Activated CD8-positive, alpha-beta memory T cell treated with anti-CD3 and anti-CD28 coated beads, Interleukin-2, amount 10 ng/mL, durations not matched to agents 7 days and 5 days (primary cell): ENCODE measurements around the gene EPHB2. TPM values are rescaled to one million over a fixed set of nuclear protein-coding genes. Genes with fewer than 3 reads are reported as not detected.

Source experiments
- ATAC-seq: fragments of 150-1000 bp; cut with Tn5 transposase; one replicate; pipeline ENCODE4 v1.10.0; 2021; ENCODE audit warnings: moderate library complexity
- CTCF ChIA-PET: fragments of 350-600 bp; sonication (Branson Sonifier 250); formaldehyde crosslinking; loops from one replicate; lab custom pipeline; 2021; ENCODE audit warnings: antibody characterized with exemption; lab: Charles Lee
- DNase-seq: peaks from one replicate; pipeline ENCODE4 v3.0.0-alpha.2; 2020
- H3K27ac Mint-ChIP-seq: one replicate; pipeline ENCODE4 v1.8.0; 2021; ENCODE audit warnings: mild to moderate bottlenecking, mixed read lengths
- H3K27me3 Mint-ChIP-seq: one replicate; pipeline ENCODE4 v1.8.0; 2021; ENCODE audit warnings: mixed read lengths
- H3K36me3 Mint-ChIP-seq: one replicate; pipeline ENCODE4 v1.8.0; 2021; ENCODE audit warnings: mild to moderate bottlenecking, mixed read lengths
- H3K4me1 Mint-ChIP-seq: one replicate; pipeline ENCODE4 v1.8.0; 2021; ENCODE audit warnings: mixed read lengths
- H3K4me3 Mint-ChIP-seq: one replicate; pipeline ENCODE4 v1.8.0; 2021; ENCODE audit warnings: mild to moderate bottlenecking, moderate library complexity, mixed read lengths
- H3K9me3 Mint-ChIP-seq: one replicate; pipeline ENCODE4 v1.8.0; 2022; ENCODE audit warnings: low read depth, mixed read lengths
- total RNA-seq, 2 experiments: library from RNA; stranded (reverse); gene quantifications; one replicate each; pipeline ENCODE4 v1.2.3, GENCODE V29; 2021

Gene EPHB2
- total RNA-seq, 2 experiments from 2014 or later: 0.09 TPM

GRCh38 chr1:22850281-22850680 is 139.6 kb downstream of the EPHB2 start:
- Mint-ChIP-seq H3K36me3 (no peaks in the 10 kb centered on the region), H3K9me3 (no peaks in the 10 kb centered on the region), H3K4me1 (no peaks in the 10 kb centered on the region), H3K4me3 (no peak overlapping the region), H3K27me3 (peaks cover 38% of the 10 kb centered on the region), H3K27ac (no peak overlapping the region)
- ATAC-seq (no peak), DNase-seq (no peak)
- CTCF ChIA-PET: interaction anchor here (1.1 kb wide), 1 partner anchor 12 kb away, joined by 3 read pairs; no protein-coding TSS in a partner anchor

DNA sequence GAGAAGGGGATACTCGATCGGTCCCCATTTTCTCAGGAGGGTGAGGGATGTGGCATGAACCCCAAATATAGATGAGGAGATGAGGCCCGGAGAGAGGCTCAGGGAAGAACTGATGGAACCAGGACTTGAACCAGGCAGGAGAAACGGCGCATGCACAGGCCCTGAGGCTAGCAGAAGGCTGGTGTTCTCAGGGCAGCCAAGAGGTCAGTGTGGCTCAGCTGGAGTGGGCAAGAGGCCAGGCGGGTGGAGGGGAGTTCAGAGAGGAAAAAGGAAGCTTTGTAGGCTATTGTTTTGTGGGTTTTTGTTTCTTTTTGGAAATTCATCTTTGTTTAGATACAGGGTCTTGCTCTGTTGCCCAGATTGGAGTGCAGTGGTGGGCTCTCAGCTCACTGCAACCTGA is 140.0 kb downstream of the EPHB2 start:
- DNase-seq: no peak
- H3K27ac Mint-ChIP-seq: no peak overlapping the region
- H3K9me3 Mint-ChIP-seq: no peaks in the 10 kb centered on the region
- CTCF ChIA-PET: interaction anchor here (1.1 kb wide), 1 partner anchor 12 kb away, joined by 3 read pairs; no protein-coding TSS in a partner anchor
- no peak overlapping the region for H3K4me3 Mint-ChIP-seq
- no peak for ATAC-seq
- H3K27me3 Mint-ChIP-seq: peaks cover 34% of the 10 kb centered on the region
- no peaks in the 10 kb centered on the region for H3K36me3 Mint-ChIP-seq
- H3K4me1 Mint-ChIP-seq: no peaks in the 10 kb centered on the region

DNA sequence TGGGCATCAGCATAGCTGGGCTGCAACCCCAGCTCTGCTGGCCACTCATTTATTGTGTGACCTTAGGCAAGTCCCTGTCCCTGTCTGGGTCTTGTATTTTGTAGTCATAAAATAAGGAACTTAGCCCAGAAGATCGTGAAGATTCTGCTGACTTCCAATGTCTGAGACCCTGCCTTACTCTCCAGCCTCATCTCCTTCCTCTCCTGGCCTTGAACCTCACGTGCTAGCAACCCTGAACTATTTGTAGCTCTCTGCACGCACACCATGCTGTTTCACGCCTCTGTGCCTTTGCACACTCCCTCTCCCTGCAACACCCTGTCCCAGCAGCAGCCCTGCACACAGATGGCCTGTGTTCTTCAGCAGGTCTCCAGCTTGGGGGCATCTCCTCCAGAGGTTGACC is 140.9 kb downstream of the EPHB2 start:
- no peak for ATAC-seq
- no peaks in the 10 kb centered on the region for H3K9me3 Mint-ChIP-seq

DNA sequence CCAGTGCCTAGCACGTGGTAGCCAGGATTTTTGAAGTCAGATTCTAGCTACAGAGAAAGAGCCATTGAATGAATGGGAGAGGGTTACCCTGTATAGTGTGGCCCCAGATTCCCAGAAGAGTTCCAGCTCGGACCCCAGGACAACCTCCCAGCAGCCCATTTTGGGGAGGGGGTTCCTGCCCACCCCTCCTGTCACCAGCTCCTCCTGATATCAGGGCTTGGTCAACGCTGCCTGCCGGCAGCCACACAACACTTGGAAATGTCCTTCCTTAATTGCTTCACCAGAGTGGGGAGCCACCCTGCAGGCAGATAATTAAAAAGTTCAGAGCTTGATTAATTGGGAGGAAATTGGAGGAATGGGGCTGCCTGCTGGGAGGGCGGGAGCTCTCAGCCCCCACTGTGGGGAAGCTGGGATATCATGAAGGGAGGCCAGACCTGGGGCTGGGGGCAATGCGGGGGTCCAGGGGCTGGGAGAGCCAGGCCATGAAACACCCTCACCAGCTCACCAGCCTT is 141.6 kb downstream of the EPHB2 start:
- no peaks in the 10 kb centered on the region for H3K4me1 Mint-ChIP-seq
- no peaks in the 10 kb centered on the region for H3K36me3 Mint-ChIP-seq
- CTCF ChIA-PET: interaction anchor here (0.8 to 1.5 kb wide), 2 partner anchors 14 to 33 kb away, joined by 3 read pairs; no protein-coding TSS in a partner anchor
- DNase-seq (no peak), ATAC-seq (no peak)
- H3K4me3 Mint-ChIP-seq: no peak overlapping the region
- H3K9me3 Mint-ChIP-seq: no peaks in the 10 kb centered on the region
- H3K27me3 Mint-ChIP-seq: peaks cover 24% of the 10 kb centered on the region
- no peak overlapping the region for H3K27ac Mint-ChIP-seq

More for the DNA sequence above, 140.9 kb downstream of the EPHB2 start:
- Mint-ChIP-seq H3K4me1 (no peaks in the 10 kb centered on the region), H3K27me3 (peaks cover 29% of the 10 kb centered on the region), H3K36me3 (no peaks in the 10 kb centered on the region), H3K4me3 (no peak overlapping the region), H3K27ac (no peak overlapping the region)
- DNase-seq: no peak
- CTCF ChIA-PET: interaction anchor here (0.8 to 1.5 kb wide), 2 partner anchors 13 to 34 kb away, joined by 3 read pairs; no protein-coding TSS in a partner anchor

DNA sequence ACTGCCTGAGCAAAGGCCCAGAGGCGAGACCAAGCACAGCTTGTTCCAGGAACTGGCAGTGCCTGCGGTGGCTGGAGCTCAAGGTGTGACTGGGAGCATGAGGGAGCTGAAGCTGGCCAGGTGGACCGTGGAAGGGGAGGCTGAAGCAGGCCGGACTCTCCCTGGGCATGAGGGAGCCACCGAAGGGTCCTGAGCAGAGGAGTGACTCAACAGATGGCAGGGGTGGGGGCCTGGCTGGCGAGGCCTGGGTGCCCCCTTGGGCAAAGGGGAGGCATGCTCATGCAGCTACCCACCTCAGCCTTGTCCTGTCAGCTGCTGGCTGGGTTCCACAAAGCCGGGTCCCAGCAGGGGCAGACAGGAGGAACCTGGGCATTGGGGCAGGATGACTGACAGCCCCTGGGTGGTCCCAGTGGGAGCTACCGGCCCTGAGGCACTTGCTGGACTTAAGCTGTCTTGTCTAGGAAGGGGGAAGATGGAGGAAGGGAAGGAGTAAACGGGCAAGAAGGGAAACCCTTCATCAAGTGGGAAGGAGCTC is 143.1 kb downstream of the EPHB2 start:
- DNase-seq (no peak), ATAC-seq (no peak)
- CTCF ChIA-PET: no interaction called here
- H3K4me1 Mint-ChIP-seq: no peaks in the 10 kb centered on the region
- H3K36me3 Mint-ChIP-seq: no peaks in the 10 kb centered on the region
- H3K4me3 Mint-ChIP-seq: no peak overlapping the region
- H3K27me3 Mint-ChIP-seq: peaks cover 13% of the 10 kb centered on the region
- H3K27ac Mint-ChIP-seq: no peak overlapping the region
- no peaks in the 10 kb centered on the region for H3K9me3 Mint-ChIP-seq

- peaks cover 8% of the 10 kb centered on the region for H3K27me3 Mint-ChIP-seq
Measured at GRCh38 chr1:22854688-22855565, 144.3 kb downstream of the EPHB2 start.

DNA sequence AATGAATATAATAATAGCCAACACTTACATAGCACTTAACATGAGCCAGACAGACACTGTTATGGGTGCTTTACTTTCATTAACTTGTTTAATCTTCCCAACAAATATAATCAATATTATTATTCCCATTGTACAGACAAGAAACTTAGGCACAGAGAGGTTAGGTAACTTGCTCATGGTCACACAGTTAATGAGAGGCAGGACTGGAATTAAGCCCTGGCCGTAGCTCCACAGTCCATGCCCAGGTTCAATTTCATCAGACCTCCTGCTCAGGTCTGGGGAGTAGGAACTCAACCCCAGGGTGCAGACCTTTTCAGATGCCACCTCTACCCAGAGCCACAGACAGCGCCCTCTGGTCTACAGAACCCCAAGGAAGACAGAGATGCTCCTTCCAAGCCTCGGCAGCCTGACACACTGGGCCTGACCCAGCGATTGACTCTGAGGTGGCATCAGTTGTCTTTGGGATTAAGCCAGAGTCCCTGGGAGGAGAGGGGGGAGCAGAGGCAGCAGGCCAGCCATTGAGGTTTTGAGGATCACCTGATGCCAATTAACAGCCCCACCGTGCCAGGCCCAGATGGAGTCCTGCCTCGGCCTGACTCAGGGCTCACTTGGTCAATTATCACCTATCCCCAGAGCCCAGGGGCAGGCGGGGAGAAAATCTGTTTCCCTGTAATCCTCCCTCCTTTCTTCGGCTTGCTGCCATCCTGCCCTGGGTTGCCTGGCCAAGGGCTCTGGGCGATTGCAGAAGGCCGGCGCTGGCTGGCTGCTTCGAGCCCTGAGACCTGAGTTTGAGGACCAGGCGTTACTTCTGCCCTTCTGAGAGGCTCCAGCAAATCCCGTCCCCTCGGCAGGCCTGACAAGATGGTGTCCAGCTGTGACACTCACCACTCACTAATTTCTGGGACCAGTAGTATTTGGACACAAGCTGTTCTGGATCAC is 145.3 kb downstream of the EPHB2 start:
- no peaks in the 10 kb centered on the region for H3K4me1 Mint-ChIP-seq
- H3K9me3 Mint-ChIP-seq: no peaks in the 10 kb centered on the region
- H3K27ac Mint-ChIP-seq: no peak overlapping the region
- H3K27me3 Mint-ChIP-seq: peaks cover 5% of the 10 kb centered on the region
- H3K4me3 Mint-ChIP-seq: no peak overlapping the region
- DNase-seq (no peak), ATAC-seq (no peak)
- CTCF ChIA-PET: no interaction called here
- no peaks in the 10 kb centered on the region for H3K36me3 Mint-ChIP-seq

More at GRCh38 chr1:22854688-22855565, 144.3 kb downstream of the EPHB2 start:
- DNase-seq (no peak), ATAC-seq (no peak)
- Mint-ChIP-seq H3K36me3 (no peaks in the 10 kb centered on the region), H3K4me3 (no peak overlapping the region), H3K27ac (no peak overlapping the region), H3K9me3 (no peaks in the 10 kb centered on the region), H3K4me1 (no peaks in the 10 kb centered on the region)
- CTCF ChIA-PET: no interaction called here

DNA sequence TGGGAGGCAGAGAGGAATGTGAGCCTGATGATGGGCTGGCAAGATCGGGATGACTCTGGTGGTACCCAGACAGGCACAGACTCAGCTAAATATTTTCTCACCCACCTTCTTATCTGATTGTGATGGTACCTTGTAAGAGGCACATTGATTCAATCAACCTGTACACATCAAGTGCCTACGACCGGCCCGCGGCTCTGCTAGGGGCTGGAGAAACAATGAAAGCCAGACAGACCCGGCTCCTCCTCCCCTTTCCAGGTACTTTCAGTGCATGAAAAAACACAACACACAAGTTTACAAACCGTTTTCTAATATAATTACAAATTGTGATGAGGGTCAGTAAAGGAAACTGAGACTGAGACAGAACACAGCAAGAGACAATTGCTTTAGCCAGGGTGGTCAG is 147.0 kb downstream of the EPHB2 start:
- ATAC-seq: no peak
- no peak overlapping the region for H3K4me3 Mint-ChIP-seq
- no peaks in the 10 kb centered on the region for H3K4me1 Mint-ChIP-seq
- H3K36me3 Mint-ChIP-seq: no peaks in the 10 kb centered on the region
- no peaks in the 10 kb centered on the region for H3K27me3 Mint-ChIP-seq
- CTCF ChIA-PET: no interaction called here
- DNase-seq: no peak
- no peak overlapping the region for H3K27ac Mint-ChIP-seq
- no peaks in the 10 kb centered on the region for H3K9me3 Mint-ChIP-seq

DNA sequence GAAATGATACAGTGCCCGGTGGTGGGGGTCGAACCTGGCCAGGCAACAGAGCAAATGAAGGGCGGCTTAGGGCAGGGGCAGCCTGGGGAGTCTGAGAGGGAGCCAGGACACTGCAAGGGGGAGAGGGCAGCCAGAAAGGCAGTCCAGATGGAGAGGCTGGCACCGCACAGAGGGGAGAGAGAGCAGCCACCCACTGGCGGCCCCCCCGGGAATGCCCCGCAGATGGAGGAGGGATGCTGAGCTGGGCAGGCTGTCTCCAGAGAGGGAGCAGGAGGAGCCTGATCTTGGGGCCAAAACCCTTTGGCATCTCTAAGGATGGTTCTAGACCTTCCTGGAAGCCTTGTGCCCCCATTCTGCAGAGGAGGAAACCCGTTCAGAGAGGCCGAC is 149.8 kb downstream of the EPHB2 start:
- Mint-ChIP-seq H3K27me3 (peaks cover 2% of the 10 kb centered on the region), H3K27ac (no peak overlapping the region), H3K9me3 (no peaks in the 10 kb centered on the region), H3K36me3 (no peaks in the 10 kb centered on the region), H3K4me1 (no peaks in the 10 kb centered on the region), H3K4me3 (no peak overlapping the region)
- CTCF ChIA-PET: interaction anchor here (2.7 kb wide), 1 partner anchor 156 kb away, joined by 14 read pairs; no protein-coding TSS in a partner anchor
- no peak for DNase-seq
- ATAC-seq: no peak

GRCh38 chr1:22860883-22861385 is 150.3 kb downstream of the EPHB2 start:
- no peak for ATAC-seq
- no peaks in the 10 kb centered on the region for H3K9me3 Mint-ChIP-seq
- CTCF ChIA-PET: interaction anchor here (2.7 kb wide), 1 partner anchor 157 kb away, joined by 14 read pairs; no protein-coding TSS in a partner anchor

GRCh38 chr1:22861764-22862440 is 151.3 kb downstream of the EPHB2 start:
- DNase-seq: no peak
- Mint-ChIP-seq H3K9me3 (no peaks in the 10 kb centered on the region), H3K27me3 (peaks cover 3% of the 10 kb centered on the region), H3K36me3 (no peaks in the 10 kb centered on the region), H3K27ac (no peak overlapping the region), H3K4me1 (no peaks in the 10 kb centered on the region), H3K4me3 (no peak overlapping the region)
- no peak for ATAC-seq
- CTCF ChIA-PET: interaction anchor here (0.8 to 2.7 kb wide), 5 partner anchors 10 to 158 kb away, joined by 3 to 14 read pairs (median 4); no protein-coding TSS in a partner anchor

More at GRCh38 chr1:22860883-22861385, 150.3 kb downstream of the EPHB2 start:
- no peak for DNase-seq
- no peak overlapping the region for H3K4me3 Mint-ChIP-seq
- no peaks in the 10 kb centered on the region for H3K36me3 Mint-ChIP-seq
- H3K27me3 Mint-ChIP-seq: peaks cover 3% of the 10 kb centered on the region
- no peaks in the 10 kb centered on the region for H3K4me1 Mint-ChIP-seq
- H3K27ac Mint-ChIP-seq: no peak overlapping the region

DNA sequence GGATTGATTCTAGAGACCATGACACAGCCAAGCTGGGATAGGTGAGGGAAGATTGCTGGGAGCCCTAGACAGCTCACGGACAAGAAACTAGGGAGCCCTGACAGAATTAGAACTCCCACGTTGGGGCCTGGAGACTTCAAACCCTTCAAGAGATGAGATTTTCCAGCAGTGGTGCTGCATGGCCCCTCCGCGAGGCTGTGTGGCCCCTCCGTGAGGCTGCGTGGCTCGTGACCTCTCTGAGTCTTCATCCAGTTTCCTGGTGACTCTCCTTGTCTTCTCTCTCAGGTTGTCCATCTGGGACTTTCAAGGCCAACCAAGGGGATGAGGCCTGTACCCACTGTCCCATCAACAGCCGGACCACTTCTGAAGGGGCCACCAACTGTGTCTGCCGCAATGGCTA is 152.1 kb downstream of the EPHB2 start:
- no peak overlapping the region for H3K4me3 Mint-ChIP-seq
- CTCF ChIA-PET: interaction anchor here (0.8 to 2.7 kb wide), 3 partner anchors 9 to 159 kb away, joined by 3 to 14 read pairs (median 6); no protein-coding TSS in a partner anchor
- DNase-seq: no peak
- no peak overlapping the region for H3K27ac Mint-ChIP-seq
- H3K4me1 Mint-ChIP-seq: no peaks in the 10 kb centered on the region
- peaks cover 3% of the 10 kb centered on the region for H3K27me3 Mint-ChIP-seq
- no peak for ATAC-seq
- no peaks in the 10 kb centered on the region for H3K36me3 Mint-ChIP-seq
- H3K9me3 Mint-ChIP-seq: no peaks in the 10 kb centered on the region
